ENCODE measurements around the gene CSNK1E. TPM values are rescaled to one million over a fixed set of nuclear protein-coding genes. Genes with fewer than 3 reads are reported as not detected.

The CSNK1E gene
- total RNA-seq, 1 donor from 2014 or later, result 106 TPM

DNA sequence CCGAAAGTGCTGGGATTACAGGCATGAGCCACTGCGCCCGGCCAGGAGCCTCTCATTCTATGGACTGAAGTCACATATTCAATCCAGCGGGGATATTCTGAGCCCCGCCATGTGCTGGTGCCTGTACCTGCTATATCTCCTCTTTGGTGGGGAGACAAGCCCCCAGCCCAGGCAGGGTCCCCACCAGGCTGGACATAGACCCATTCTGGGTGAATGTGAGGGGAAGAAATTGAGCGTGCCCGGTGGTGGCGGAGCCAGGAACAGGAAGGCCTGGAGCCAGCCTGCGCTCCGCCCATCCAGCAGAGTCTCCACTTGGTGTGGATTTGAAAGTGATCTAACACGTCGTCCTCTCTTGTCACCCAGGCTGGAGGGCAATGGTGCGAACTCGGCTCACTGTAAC lies 38.0 kb upstream of the CSNK1E start:
- Mint-ChIP-seq H3K4me1 (peaks cover 8% of the 10 kb centered on the region), H3K9me3 (no peaks in the 10 kb centered on the region), H3K36me3 (peaks cover 5% of the 10 kb centered on the region), H3K27me3 (ENCODE audit: insufficient read depth, low read depth) (peaks cover 3% of the 10 kb centered on the region), H3K4me3 (no peak overlapping the region), H3K27ac (no peak overlapping the region)
- TF ChIP-seq CTCF (IDR thresholded peaks at IDR 0.05) (no peak), EZH2 (IDR thresholded peaks at IDR 0.05) (no peak), EZH2phosphoT487 (IDR thresholded peaks at IDR 0.05) (no peak)
- Histone ChIP-seq H3K4me2 (no peak overlapping the region), H2AFZ (replicated peaks) (no peak overlapping the region), H3K79me2 (ENCODE audit: low read depth) (no peaks in the 10 kb centered on the region), H3K4me1 (no peaks in the 10 kb centered on the region), H3F3A (ENCODE audit: low read depth) (peaks cover 31% of the 10 kb centered on the region), H3K9ac (no peak overlapping the region), H4K20me1 (ENCODE audit: low read depth) (peaks cover 30% of the 10 kb centered on the region), H3K36me3 (no peaks in the 10 kb centered on the region), H3K4me3 (no peak overlapping the region), H3K27me3 (no peaks in the 10 kb centered on the region), H3K9me3 (ENCODE audit: low read depth) (no peaks in the 10 kb centered on the region), H3K27ac (no peak overlapping the region)
- no peak for DNase-seq (ENCODE audit: low spot score)

DNA sequence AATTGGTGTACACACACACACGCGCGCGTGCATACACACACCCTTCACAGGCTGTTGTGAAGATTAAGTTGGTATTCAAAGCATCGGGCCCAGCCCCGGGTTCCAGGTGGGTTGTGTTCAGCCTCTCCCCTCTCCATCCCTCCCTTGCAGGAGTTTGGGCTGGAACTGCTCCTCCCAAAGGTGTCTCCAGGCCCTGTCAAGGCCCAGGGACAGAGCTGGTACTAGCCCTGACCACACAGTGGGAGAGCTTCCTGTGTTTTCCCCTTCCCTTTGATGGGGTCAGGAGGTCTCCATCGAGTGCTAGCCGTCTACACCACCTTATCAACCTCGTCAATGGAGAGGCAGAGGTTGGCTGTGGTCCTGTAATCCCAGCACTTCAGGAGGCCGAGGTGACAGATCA lies 36.5 kb upstream of the CSNK1E start:
- Histone ChIP-seq H3K79me2 (ENCODE audit: low read depth) (no peaks in the 10 kb centered on the region), H3K36me3 (no peaks in the 10 kb centered on the region), H4K20me1 (ENCODE audit: low read depth) (peaks cover 37% of the 10 kb centered on the region), H3K9me3 (ENCODE audit: low read depth) (no peaks in the 10 kb centered on the region), H3F3A (ENCODE audit: low read depth) (peaks cover 31% of the 10 kb centered on the region), H3K4me2 (no peak overlapping the region), H3K9ac (no peak overlapping the region), H2AFZ (replicated peaks) (no peak overlapping the region), H3K4me3 (no peak overlapping the region), H3K27me3 (no peaks in the 10 kb centered on the region), H3K4me1 (no peaks in the 10 kb centered on the region), H3K27ac (peak overlapping the region; percentile 67)
- Mint-ChIP-seq H3K27ac (no peak overlapping the region), H3K4me3 (no peak overlapping the region), H3K27me3 (ENCODE audit: insufficient read depth, low read depth) (peaks cover 3% of the 10 kb centered on the region), H3K36me3 (peaks cover 3% of the 10 kb centered on the region), H3K9me3 (no peaks in the 10 kb centered on the region), H3K4me1 (peaks cover 9% of the 10 kb centered on the region)
- no peak for DNase-seq (ENCODE audit: low spot score)
- no peak for TF ChIP-seq EZH2phosphoT487 (IDR thresholded peaks at IDR 0.05)
- no peak for TF ChIP-seq CTCF (IDR thresholded peaks at IDR 0.05)
- TF ChIP-seq EZH2 (IDR thresholded peaks at IDR 0.05), result no peak

- Histone ChIP-seq H3K9ac (no peak overlapping the region), H3K9me3 (ENCODE audit: low read depth) (no peaks in the 10 kb centered on the region), H3K4me3 (no peak overlapping the region), H3F3A (ENCODE audit: low read depth) (peaks cover 31% of the 10 kb centered on the region), H3K36me3 (no peaks in the 10 kb centered on the region), H3K79me2 (ENCODE audit: low read depth) (no peaks in the 10 kb centered on the region), H3K4me2 (no peak overlapping the region), H3K4me1 (no peaks in the 10 kb centered on the region), H3K27ac (no peak overlapping the region), H3K27me3 (no peaks in the 10 kb centered on the region), H4K20me1 (ENCODE audit: low read depth) (peaks cover 38% of the 10 kb centered on the region), H2AFZ (replicated peaks) (no peak overlapping the region)
- peaks cover 10% of the 10 kb centered on the region for H3K4me1 Mint-ChIP-seq
- TF ChIP-seq CTCF (IDR thresholded peaks at IDR 0.05) (peak; percentile 99), EZH2phosphoT487 (IDR thresholded peaks at IDR 0.05) (no peak)
- H3K27me3 Mint-ChIP-seq (ENCODE audit: insufficient read depth, low read depth), result peaks cover 3% of the 10 kb centered on the region
- peaks cover 3% of the 10 kb centered on the region for H3K36me3 Mint-ChIP-seq
- no peak overlapping the region for H3K4me3 Mint-ChIP-seq
- peak; percentile 70 for DNase-seq (ENCODE audit: low spot score)
- H3K9me3 Mint-ChIP-seq, result no peaks in the 10 kb centered on the region
- H3K27ac Mint-ChIP-seq, result no peak overlapping the region
These were observed 36.0 kb upstream of the CSNK1E start for GRCh38 chr22:38353142-38353629.

All from neural progenitor cell (in vitro differentiated cells).